Muscle of leg (tissue), 11 donors: Measurements from ENCODE around the gene RPLP1. TPM values are rescaled to one million over a fixed set of nuclear protein-coding genes. Genes with fewer than 3 reads are reported as not detected.

Experiments
- DNase-seq: peaks from one replicate; pipeline ENCODE4 v3.0.0; 2013
- H3K27ac ChIP-seq: one replicate; pipeline ENCODE4 v1.5.1; 2013; ENCODE audit warnings: mild to moderate bottlenecking, low read length, control low read depth
- H3K27me3 ChIP-seq: one replicate; pipeline ENCODE4 v1.6.1; 2013; ENCODE audit warnings: low read length; ENCODE audit not compliant: control insufficient read depth, insufficient read depth
- H3K36me3 ChIP-seq: one replicate; pipeline ENCODE4 v1.6.1; 2013; ENCODE audit warnings: low read length; ENCODE audit not compliant: control insufficient read depth, insufficient read depth
- H3K4me1 ChIP-seq: one replicate; pipeline ENCODE4 v1.6.1; 2013; ENCODE audit warnings: low read length; ENCODE audit not compliant: control insufficient read depth, insufficient read depth
- H3K4me3 ChIP-seq: one replicate; pipeline ENCODE4 v1.5.1; 2013; ENCODE audit warnings: low read length, control low read depth
- H3K9me3 ChIP-seq: replicated peaks from 2 replicates; pipeline ENCODE4 v1.6.1; 2013; ENCODE audit warnings: low read depth, low read length; ENCODE audit not compliant: control insufficient read depth
- WGBS: methylation state at CpG from one replicate; pipeline ENCODE4 v1.1.5; 2013; ENCODE audit warnings: missing lambda C conversion rate; ENCODE audit not compliant: insufficient coverage; 5-methylcytosine and 5-hydroxymethylcytosine counted together
- polyA plus RNA-seq, 8 donors: library from polyadenylated mRNA; unstranded; fragments of 120-200 nt; gene quantifications; one replicate each; pipeline versions ENCODE4 v1.2.1 to v1.2.3, GENCODE V29; 2013; ENCODE audit warnings: inconsistent platforms in 1 of 8, low replicate concordance in 1 of 8; ENCODE audit not compliant: insufficient read length in 8 of 8, insufficient read depth in 1 of 8
- total RNA-seq: library from RNA; stranded (reverse); fragments of 120-200 nt; gene quantifications from one replicate; pipeline ENCODE4 v1.2.4, GENCODE V29; 2013

RPLP1 gene
- total and polyA plus RNA-seq, 9 donors, result 693 to 4,092 (median 3,736) TPM

DNA sequence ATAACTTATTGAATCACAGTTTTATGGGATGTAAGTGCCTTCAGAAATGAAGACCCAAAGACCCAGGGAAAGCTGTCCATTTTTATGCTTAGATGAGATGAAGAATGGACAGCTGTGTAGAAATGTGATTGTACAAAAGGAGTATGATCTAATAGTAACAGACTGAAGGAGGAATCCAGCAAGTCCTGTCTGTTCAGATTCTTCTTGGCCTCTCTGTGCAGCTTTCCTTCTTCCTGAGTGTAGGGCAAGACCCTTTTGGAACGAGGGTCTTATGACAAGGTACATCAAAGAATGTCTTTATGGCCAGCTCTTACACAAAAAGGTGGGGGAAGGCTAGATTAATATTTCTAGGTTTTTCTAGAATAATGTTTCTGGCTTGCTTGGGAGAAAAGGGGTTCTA lies 39.9 kb upstream of the RPLP1 start:
- Histone ChIP-seq H3K27me3 (no peaks in the 10 kb centered on the region), H3K27ac (no peak overlapping the region), H3K4me1 (peaks cover 9% of the 10 kb centered on the region), H3K9me3 (no peaks in the 10 kb centered on the region), H3K36me3 (no peaks in the 10 kb centered on the region), H3K4me3 (no peak overlapping the region)
- DNase-seq, result no peak
- no CpG with 5 or more reads among the region's 1 CpG for WGBS

GRCh38 chr15:69413822-69414700 lies 38.6 kb upstream of the RPLP1 start, which contains the start of gene KIF23:
Gene KIF23, plus strand, starts transcription at chr15:69414349. Its CDS starts 117 bp downstream, at chr15:69414466.
- H3K27me3 ChIP-seq, result no peaks in the 10 kb centered on the region
- peak; percentile 97 for DNase-seq
- WGBS, result under 1% methylated on average over 71 of the region's 78 CpGs
- H3K36me3 ChIP-seq, result peaks cover 8% of the 10 kb centered on the region
- peaks cover 9% of the 10 kb centered on the region for H3K4me1 ChIP-seq
- peak within 1 kb of the TSS; percentile 90 for H3K4me3 ChIP-seq
- no peaks in the 10 kb centered on the region for H3K9me3 ChIP-seq
- H3K27ac ChIP-seq, result peak within 1 kb of the TSS; percentile 71

- peaks cover 9% of the 10 kb centered on the region for H3K4me1 ChIP-seq
- no peaks in the 10 kb centered on the region for H3K9me3 ChIP-seq
- peaks cover 8% of the 10 kb centered on the region for H3K36me3 ChIP-seq
- H3K27me3 ChIP-seq, result no peaks in the 10 kb centered on the region
- WGBS, result 0% methylated on average over 17 of the region's 29 CpGs
- peak overlapping the region; percentile 71 for H3K27ac ChIP-seq
- peak; percentile 75 for DNase-seq
- H3K4me3 ChIP-seq, result peak overlapping the region; percentile 90
Observed at GRCh38 chr15:69414701-69415167, 37.9 kb upstream of the RPLP1 start.

- H3K4me3 ChIP-seq, result peak overlapping the region; percentile 90
- no CpG with 5 or more reads among the region's 3 CpGs for WGBS
- peaks cover 8% of the 10 kb centered on the region for H3K4me1 ChIP-seq
- peaks cover 8% of the 10 kb centered on the region for H3K36me3 ChIP-seq
- no peaks in the 10 kb centered on the region for H3K27me3 ChIP-seq
- H3K9me3 ChIP-seq, result no peaks in the 10 kb centered on the region
- DNase-seq, result no peak
- no peak overlapping the region for H3K27ac ChIP-seq
Observed at GRCh38 chr15:69415381-69415780, 37.2 kb upstream of the RPLP1 start.

GRCh38 chr15:69417581-69417980 lies 35.0 kb upstream of the RPLP1 start:
- DNase-seq, result no peak
- Histone ChIP-seq H3K27me3 (no peaks in the 10 kb centered on the region), H3K36me3 (peaks cover 12% of the 10 kb centered on the region), H3K27ac (no peak overlapping the region), H3K9me3 (no peaks in the 10 kb centered on the region), H3K4me1 (peaks cover 5% of the 10 kb centered on the region), H3K4me3 (no peak overlapping the region)

DNA sequence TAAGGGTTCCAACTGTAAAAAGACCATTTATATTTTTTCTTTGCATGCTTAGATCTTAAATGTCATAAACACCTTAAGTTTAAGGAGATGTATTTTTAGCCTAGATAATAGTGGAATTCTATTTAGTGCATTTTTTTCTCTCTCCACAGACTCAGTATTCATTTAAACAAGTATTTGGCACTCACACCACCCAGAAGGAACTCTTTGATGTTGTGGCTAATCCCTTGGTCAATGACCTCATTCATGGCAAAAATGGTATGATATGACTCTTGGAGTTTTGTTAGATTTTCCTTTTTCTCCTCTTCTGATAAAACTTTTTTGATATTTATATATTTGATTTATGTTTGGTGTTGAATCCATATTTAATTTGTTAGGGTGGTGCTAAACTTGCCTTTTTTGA lies 31.1 kb upstream of the RPLP1 start:
- Histone ChIP-seq H3K9me3 (no peaks in the 10 kb centered on the region), H3K4me1 (no peaks in the 10 kb centered on the region), H3K36me3 (peaks cover 22% of the 10 kb centered on the region), H3K27me3 (no peaks in the 10 kb centered on the region), H3K4me3 (no peak overlapping the region), H3K27ac (no peak overlapping the region)
- no peak for DNase-seq

DNA sequence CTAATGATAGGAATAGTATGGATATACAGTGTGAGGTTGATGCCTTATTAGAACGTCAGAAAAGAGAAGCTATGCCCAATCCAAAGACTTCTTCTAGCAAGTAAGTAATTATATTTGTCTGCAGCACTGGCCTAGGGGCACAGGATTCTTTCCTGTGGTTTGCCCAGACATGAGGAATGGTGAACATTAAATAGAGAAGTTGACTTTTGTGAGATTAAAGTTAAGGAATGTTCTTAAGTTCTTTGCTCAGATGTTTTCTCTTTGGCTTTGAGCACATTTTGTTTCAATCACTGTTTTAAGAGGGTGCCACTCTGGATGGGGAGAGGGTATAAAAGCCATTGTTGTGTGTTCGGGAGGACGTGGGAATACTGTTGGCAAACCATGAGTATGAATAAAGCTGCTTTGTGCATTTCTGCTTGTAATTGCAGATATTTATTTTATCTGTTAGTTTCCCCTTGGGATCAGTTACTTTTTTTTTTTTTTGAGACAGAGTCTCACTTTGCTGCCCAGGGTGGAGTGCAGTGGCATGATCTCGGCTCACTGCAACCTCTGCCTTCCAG lies 30.2 kb upstream of the RPLP1 start:
- H3K4me1 ChIP-seq, result no peaks in the 10 kb centered on the region
- 94% methylated on average over 3 of the region's 4 CpGs for WGBS
- H3K27ac ChIP-seq, result no peak overlapping the region
- no peak for DNase-seq
- H3K9me3 ChIP-seq, result no peaks in the 10 kb centered on the region
- H3K36me3 ChIP-seq, result peaks cover 23% of the 10 kb centered on the region
- H3K27me3 ChIP-seq, result no peaks in the 10 kb centered on the region
- H3K4me3 ChIP-seq, result no peak overlapping the region

- Histone ChIP-seq H3K9me3 (no peaks in the 10 kb centered on the region), H3K4me3 (no peak overlapping the region), H3K27ac (no peak overlapping the region), H3K4me1 (no peaks in the 10 kb centered on the region), H3K36me3 (peaks cover 16% of the 10 kb centered on the region), H3K27me3 (no peaks in the 10 kb centered on the region)
- DNase-seq, result no peak
- WGBS, result no CpG with 5 or more reads among the region's 2 CpGs
Observed at GRCh38 chr15:69424001-69424400, 28.6 kb upstream of the RPLP1 start.

DNA sequence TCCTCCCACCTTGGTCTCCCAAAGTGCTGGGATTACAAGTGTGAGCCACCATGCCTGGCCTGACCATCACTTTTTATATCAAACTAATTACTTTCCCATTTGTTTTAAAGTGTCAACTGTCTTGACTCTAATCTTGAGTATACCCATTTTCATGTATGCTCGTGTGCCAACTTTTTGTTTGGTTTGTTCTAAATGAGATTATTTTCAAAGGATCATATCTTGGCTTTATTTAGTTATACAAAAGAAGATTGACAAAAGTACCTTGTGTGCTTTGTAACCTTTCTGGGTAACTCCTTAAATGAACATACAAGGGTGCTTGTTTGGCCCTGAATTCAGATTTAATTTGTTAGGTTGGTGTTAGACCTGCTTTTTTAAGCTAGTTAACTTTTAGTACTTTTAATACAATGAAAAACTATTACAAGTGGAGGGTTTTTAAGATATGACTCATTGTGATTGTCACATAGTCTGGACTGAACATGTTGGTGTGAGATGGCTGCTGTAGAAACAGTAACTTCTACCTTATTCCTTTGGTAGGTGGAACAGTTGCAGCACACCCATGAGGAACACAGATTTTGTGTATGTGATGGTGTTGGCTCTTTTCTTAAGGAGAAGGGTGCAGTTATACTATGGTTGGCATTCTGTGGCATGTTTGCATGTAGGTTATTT lies 27.7 kb upstream of the RPLP1 start:
- Histone ChIP-seq H3K36me3 (peaks cover 24% of the 10 kb centered on the region), H3K4me3 (no peak overlapping the region), H3K9me3 (no peaks in the 10 kb centered on the region), H3K27ac (no peak overlapping the region), H3K27me3 (no peaks in the 10 kb centered on the region), H3K4me1 (no peaks in the 10 kb centered on the region)
- DNase-seq, result no peak
- no CpG with 5 or more reads among the region's 1 CpG for WGBS

- no peak for DNase-seq
- H3K4me3 ChIP-seq, result no peak overlapping the region
- H3K9me3 ChIP-seq, result no peaks in the 10 kb centered on the region
- H3K36me3 ChIP-seq, result peaks cover 21% of the 10 kb centered on the region
- no peak overlapping the region for H3K27ac ChIP-seq
- WGBS, result no CpG with 5 or more reads among the region's 1 CpG
- H3K4me1 ChIP-seq, result no peaks in the 10 kb centered on the region
- no peaks in the 10 kb centered on the region for H3K27me3 ChIP-seq
Observed at GRCh38 chr15:69433831-69434230, 18.8 kb upstream of the RPLP1 start.
